OCI-LY1 (cell line): ENCODE measurements around the gene ZDHHC12.

Experiments used
- CTCF ChIP-seq: fragments of 200-600 bp; sonication (generic), shearing (Covaris generic); IDR thresholded peaks from 2 replicates; pipeline ENCODE4 v1.5.1; 2017; ENCODE audit warnings: mild to moderate bottlenecking, antibody characterized with exemption, low read length, moderate library complexity, mixed read lengths
- EZH2 ChIP-seq: fragments of 200-600 bp; sonication (generic), shearing (Covaris generic); IDR thresholded peaks from 2 replicates; pipeline ENCODE4 v1.8.0; 2017; ENCODE audit warnings: borderline replicate concordance, mixed run types, mild to moderate bottlenecking, antibody characterized with exemption, low read length, moderate library complexity, mixed read lengths

- TF ChIP-seq CTCF: peak; percentile 17; the same call in 1 of the 2 replicates
- TF ChIP-seq EZH2: no peak
These were observed 851 bp upstream of the ZDHHC12 start for GRCh38 chr9:128724744-128725211.
